T-helper 22 cell (primary cell): Measurements from ENCODE around the gene DCAF16.

Source experiments
- DNase-seq: peaks from one replicate; pipeline ENCODE4 v3.0.0-alpha.2; 2020; ENCODE audit warnings: low read depth

The DCAF16 gene

DNA sequence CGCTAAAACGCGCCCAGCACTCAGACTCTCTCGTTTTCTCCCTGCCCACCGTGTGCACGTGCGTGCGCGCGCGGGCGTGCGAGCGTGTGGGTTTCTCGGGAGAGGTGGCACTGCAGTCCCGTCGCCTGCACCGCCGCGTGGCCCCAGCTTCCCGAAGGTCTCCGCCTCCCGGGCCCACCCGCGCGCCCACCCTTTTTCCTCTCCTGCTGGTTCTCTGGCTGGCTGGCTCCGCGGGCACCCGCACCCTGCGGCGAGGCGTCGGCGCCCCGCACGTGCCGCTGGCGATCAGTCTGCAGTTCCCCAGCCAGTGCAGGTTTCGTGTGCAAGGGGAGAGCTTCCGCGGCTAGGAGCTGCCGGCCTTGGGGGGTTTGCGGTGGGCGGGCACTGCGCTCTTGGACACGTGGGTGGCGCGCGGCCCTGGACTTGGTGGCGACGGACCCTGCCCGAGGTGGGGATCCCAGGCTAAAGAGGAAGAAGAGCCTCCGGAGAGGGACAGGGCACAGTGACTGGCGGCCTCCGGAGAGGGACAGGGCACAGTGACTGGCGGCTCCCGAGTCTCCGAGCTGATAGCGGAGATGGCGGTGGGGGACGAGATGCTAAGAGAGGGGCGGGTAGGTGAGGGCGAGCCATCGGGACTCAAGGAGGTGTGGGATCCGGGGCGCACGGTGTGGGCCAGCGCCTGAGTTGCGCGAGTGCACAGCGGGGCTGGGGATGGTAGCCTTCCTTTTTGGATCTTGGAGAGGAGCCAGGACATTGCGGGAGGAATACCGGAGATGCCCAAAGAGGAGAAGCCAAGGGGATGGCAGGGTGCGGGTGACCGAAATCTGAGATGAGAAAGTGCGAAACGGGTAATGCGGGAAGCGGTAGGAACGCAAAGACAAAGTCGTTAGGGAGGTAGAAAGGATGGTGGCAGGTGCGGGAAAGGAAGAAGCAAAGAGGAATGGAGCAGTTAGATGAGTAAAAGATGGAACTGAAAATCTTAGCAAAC, 29.0 kb downstream of the DCAF16 start, which contains the start of gene FAM184B:
FAM184B (minus strand) TSS at position 322 of the 988 bp plus-strand sequence. CDS start 322 bp downstream, outside the sequence.
- no peak for DNase-seq

DNA sequence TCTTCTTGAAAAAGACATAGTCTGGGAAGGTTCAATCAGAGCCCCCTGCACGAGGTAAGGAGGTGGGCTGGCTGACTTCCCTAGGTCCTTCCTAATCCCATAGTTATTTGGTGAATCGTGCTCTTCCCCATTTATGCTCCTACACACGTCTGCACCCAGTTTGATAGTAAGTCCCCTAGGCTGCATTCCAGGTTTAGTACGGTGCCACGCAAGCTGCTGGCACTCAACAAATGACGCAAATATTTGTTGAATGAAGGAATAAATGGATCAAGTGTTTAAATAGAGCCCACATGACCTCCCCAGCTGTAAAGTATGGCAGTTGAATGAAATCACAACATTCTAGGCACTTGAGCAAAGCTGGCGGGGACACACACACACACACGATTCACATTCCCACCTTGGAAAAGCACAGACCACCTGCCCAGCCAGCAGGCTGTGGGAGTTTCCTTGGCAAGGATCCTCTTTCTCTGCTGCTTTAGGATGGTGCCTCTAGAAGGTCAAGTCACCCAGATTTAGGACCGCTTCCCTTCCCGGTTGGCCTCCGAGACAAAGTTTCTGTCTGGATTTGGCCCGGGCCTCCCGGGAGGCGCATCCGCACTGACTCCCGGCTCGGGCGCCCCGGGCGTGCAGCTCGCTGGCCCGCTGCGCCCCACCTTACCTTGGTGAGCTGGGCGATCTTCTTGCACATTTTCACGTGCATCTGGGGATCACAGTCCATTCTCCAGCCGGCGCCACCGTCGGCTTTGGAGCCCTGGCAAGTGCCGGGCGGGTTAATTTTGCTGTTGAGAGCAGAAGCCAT, 29.9 kb downstream of the DCAF16 start:
- DNase-seq, result no peak

DNA sequence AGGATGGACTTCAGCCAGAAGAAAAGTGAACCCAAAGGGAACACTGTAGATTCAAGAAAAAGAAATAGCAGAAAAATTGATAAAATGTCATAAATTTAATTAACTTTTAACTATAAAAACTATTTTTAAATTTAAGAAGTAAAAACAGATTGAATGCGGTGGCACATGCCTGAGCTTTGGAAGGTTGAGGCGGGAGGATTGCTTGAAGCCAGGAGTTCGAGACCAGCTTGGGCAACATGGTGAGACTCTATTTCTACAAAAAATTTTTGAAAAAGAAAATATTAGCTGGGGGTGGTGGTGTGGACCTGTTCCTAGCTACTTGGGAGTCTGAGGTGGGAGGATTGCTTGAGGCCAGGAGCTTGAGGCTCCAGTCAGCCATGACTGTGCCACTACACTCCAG, 32.1 kb downstream of the DCAF16 start:
- DNase-seq, result no peak

DNA sequence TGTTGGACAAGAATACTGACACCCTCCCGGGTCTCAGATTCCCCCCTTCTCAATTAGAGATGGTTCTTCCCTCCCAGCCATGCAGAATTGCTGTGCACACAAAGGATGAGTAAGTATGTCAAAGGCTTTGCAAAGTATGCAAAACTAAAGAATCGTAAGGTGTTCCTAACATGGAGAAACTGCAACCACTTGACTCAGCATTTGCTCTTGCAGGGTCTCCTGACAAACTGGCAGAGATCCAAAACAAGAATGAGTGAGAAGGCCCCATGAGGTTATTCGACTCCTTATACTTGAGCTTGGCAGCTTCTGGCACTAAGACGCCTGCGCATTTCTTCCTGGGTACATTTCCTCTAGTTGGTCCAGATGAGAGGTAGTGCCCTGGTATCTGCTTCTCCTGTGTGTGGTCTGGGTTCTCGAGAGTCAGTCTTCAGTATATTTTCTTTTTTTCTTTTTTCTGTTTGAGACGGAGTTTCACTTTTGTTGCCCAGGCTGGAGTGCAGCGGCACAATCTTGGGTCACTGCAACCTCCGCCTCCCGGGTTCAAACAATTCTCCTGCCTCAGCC, 37.3 kb downstream of the DCAF16 start:
- no peak for DNase-seq

DNA sequence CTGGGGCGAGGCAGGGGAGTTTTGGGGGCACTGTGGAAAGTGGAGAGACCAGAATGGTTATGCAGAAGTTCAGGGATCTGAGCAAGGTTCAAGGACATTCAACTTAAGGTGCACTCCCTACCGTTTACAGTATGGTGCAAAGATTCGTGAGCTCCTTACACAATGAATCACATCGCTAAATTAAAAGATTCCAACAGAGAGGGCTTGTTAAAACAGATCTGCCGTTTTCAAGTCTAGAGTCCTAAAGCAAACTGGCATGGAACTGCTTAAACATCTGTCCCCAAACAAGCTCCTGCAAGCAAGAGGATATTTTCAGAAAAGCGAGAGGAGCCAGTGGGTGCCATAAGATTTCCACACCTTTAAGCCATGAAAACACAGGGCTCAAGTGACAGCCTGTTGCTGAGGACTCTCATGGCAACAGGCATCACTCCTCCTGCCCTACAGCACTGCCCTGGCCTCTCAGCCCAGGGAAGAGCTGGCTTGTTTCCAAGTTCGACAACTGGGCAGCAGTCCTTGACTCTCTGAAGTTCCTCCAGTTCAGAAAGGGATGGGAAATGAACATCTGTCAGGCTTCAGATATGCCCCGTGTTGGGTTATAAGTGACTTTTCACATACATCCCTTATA, 39.2 kb downstream of the DCAF16 start:
- no peak for DNase-seq

DNA sequence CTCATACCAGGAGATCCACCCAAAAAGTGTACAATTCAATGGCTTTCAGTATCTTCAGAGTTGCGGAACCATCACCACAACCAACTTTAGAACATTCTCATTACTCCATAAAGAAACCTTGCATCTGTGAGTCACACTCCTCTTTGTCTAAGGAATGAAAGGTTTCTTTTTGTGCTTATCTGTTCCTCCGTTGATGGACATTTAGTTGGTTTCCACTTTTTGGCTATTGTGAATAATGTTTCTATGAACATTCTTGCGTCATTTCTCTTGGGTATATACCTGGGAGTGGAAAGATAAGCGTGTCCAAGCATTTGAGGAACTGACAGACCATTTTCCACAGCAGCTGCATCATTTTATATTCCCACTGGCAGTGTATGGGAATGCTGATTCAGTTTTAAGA, 39.7 kb downstream of the DCAF16 start:
- DNase-seq, result no peak

DNA sequence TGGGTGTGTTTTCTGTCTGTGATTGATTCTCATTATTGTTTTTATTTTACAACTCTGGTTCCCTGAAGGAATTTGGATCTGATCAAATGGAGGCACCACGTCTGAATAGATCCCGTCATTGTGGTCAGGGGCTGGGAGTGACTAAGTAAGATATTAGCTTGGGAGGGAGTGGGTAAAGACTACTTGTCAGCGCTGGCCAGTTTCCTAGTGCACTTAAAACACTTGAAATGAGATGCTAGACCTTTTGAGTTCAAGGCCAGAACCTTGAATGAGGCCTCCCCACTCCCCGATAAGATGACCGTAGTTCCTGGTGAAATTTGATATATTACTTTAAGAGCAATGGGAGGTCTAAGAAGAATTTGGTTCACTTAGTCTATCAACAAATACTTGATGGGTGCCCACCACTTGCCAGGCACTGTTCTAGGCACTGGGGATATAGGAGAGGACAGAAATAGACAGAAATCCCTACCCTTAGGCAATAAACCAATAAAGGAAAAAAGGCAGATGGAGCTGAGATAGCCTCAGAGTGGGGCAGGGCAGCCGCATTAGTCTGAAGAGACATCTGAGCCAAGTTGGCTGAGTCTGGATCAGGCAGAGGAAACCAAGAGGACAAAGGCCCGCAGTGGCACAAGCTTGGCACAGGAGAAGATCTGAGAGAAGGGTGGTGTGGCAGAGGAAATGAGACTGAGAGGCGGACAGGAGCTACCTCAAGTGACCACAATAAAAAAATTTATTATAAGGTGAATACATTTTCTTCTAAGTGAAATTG, 41.0 kb downstream of the DCAF16 start:
- DNase-seq, result no peak

DNA sequence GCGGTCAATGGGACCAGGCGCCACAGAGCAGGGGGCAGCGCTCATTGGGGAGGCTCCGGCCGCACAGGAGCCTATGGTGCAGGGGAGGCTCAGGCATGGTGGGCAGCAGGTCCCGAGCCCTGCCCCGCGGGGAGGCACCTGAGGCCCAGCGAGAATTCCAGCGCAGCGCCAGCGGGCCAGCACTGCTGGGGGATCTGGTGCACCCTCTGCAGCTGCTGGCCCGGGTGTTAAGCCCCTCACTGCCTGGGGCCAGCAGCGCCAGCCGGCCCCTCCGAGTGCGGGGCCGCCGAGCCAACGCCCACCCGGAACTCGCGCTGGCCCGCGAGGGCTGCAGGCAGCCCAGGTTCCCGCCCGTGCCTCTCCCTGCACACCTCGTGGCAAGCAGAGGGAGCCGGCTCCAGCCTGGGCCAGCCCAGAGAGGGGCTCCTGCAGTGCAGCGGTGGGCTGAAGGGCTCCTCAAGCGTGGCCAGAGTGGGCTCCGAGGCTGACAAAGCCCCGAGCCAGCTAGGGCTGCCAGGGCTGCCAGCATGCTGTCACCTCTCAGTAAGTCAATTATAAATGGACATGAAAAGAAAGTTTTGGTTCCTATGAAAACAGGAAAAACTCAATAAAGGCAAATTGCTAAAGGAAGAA, 43.6 kb downstream of the DCAF16 start:
- DNase-seq, result no peak

DNA sequence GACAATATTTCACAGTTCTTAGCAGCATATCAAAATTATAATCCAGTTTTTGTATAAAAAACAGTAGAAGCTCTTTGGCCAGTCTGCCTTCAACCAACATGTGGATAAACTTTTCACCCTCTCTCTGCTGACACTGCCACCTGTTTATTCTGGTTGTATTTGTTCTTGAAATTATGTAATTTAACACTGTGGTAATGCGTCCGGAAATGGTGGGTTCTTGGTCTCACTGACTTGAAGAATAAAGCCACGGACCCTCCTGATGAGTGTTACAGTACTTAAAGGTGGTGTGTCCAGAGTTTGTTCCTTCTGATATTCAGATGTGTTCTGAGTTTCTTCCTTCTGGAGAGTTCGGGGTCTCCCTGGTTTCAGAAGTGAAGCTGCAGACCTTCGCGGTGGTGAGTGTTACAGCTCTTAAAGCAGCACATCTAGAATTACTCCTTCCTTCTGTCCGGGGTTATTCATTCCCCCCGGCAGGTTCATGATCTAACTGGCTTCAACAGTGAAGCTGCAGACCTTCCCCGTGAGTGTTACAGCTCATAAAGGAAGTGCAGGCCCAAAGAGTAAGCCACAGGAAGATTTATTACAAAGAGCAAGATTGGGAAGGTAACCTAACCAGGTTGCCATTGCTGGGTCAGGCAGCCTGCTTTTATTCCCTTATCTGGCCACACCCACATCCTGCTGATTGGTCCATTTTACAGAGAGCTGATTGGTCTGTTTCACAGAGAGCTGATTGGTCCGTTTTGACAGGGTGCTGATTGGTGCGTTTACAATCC, 44.9 kb downstream of the DCAF16 start:
- no peak for DNase-seq

DNA sequence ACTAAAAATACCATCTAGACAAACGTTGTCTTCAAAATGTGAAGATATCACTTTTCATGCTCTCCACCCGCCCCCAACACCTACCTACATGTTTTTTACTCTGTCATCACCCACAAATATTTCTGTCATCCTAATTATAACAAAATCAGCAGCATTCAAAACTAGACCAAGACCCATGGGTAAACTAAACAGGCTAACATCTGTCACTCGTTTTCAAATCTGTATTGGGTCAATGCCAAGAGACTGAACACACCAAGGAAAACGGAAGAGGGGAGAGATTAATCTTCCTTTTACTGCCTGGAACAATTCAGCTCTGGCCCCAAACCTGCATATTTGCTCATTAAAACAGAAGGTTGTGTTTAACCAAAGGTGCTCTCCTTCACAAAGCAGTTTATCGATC, 46.6 kb downstream of the DCAF16 start:
- DNase-seq, result no peak

DNA sequence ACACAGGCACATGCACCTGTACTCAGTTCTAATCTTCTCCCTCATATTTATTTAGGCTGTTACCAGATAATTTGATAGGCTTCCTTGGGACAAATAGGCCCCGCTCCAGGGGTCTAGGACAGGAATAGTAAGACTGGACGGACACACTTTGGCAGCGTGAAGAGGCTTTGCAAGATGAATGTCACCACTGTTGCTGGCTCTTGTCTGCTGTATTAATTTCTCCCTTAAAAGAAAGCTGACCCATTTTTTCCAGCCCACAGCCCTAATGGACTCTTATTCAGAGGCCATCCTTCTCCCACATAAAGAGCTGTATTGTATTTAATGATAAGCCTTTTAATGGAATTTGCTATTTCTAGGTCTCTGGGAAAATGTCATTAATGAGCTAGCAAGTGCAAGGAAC, 47.1 kb downstream of the DCAF16 start:
- no peak for DNase-seq

DNA sequence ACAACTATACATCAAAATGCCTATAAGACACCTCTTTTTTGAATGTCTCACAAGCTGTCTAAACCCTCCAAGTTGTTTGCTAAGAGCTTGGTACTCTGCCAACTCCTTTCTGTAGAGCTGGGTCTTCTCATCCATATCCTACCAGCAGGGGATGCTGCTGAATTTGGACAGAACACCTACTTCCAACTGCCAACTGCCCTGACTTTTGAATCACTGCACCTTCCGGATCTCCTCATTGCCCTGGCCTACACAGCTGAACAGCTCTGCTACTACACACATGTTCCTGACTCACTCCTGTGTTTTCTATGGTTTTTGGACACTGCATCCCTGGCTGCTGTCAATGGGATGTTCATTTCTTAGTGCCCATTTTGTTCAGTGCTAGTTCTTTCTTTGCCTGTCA, 47.8 kb downstream of the DCAF16 start:
- no peak for DNase-seq

DNA sequence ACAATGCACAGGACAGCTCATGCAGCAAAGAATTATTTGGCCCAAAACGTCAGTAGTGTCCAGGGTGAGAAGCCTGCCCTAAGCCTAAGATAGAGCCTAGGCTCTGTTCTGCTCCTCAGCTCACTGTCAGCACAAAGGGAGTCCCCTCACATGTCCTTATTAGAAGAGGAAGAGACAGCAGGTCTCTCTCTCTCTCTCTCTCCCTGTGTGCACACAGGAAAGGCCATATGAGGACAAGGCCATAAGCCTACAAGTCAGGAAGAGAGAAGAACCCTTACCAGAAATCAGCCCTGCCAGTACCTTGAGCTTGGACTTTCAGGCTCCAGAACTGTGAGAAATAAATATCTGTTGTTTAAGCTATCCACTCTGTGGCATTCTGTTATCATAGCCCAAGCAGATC, 49.5 kb downstream of the DCAF16 start:
- no peak for DNase-seq

DNA sequence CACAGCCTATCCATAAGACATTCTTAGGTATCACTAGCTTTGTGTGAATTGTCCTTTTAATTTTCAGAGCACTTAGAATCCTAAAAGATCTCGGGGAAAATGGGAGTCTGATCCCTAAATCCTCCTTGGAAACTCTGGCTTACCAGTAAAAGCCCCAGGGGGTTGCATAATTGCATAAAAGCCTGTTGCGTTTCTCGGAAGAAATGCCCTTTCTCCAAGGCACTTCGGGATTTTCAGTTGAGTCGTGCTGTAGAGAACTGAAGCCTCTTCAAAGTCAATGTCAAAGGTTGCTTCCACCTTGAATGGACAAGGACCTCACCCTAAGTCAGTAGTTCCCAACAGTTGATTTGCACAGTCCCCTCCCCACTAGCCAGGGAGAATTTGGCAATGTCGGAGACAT, 49.9 kb downstream of the DCAF16 start:
- no peak for DNase-seq

DNA sequence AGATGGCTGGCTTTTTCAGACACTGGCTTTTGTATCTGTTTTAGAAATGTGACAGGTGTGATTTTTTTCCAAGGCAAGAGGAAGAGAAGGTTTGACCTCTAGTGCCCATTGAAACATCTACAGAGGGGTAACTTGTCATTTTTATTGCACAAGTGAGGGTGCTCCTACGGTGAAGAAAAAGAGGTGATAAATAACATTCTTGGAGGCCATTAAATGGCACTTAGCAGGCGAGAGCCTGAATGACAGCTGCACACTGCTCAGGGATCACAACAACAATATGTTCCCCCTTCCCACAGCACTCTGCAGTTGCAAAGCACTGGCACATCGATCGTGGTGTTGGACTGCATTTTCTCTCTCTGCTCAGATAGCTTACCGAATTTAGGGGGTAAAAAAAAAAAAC, 52.1 kb downstream of the DCAF16 start:
- DNase-seq, result no peak

DNA sequence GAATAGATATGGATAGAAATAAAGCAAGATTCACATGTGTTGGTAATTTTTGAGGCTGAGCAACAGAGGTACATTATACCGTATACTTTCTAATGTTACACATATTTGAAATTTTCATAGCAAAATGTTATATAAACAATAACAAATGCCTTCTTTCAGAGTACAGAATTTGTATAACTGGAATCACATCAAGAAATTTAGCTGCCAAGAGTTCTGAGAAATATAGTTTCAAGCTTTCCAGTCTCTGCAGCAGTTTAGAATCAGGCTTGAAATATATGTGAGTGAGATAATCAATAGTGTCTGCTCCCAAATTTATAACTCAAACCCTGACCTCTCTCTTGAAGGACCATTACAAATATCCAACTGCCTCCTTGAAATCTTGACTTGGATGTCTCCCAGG, 52.9 kb downstream of the DCAF16 start:
- DNase-seq, result no peak

DNA sequence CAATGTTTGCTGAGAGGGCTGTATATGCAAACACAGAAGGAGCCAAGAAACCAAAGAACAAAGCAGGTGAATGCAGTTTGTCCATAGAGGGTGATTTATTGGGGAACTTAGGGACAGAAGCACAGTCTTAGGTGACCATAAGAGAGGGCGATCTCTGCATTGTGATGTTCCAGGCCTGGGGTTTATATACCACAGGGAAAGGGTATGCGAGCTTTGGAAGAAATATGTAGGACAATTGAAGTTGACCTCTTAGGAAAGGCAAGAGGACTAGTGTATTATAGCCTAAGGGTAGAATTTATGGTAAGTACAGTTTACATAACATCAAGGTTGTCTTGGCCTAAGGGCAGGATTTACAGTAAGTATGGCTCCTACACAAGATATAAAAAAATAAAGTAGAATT, 56.9 kb downstream of the DCAF16 start:
- DNase-seq, result no peak
